Measurements from ENCODE around the gene SUGCT.

DNA sequence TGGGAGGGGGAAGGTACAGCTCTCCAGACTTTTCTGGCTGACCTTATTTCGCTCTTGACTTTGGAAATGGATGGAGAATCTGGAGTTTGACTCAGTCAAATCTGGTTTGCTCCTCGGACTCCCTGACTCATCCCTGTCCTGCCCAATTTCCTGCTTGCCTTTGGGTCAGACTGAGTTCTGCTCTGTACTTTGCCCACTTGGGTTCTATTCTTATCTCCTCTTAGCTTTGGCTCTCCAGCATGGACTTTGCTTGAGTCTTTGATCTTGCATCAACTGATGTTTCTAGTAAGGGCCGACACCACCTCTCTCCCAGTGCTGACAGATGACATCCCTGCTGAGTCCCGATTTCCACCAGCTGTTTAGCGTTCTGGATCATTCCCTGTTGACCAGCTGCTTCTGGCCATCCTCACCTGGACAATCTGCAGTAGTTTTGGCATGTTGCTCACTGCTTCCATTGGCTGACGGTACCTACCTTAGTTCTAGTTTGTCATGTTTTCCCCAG is 335.3 kb downstream of the SUGCT start:
- no peak for TF ChIP-seq ZNF396 (CRISPR knock-in tag; IDR thresholded peaks at IDR 0.05; ENCODE audit: borderline replicate concordance)
- no peak for TF ChIP-seq CTCF (IDR thresholded peaks at IDR 0.05)
- TF ChIP-seq FOXP1 (CRISPR knock-in tag; IDR thresholded peaks at IDR 0.05; ENCODE audit: borderline replicate concordance): no peak
- TF ChIP-seq GABPB1 (CRISPR knock-in tag; IDR thresholded peaks at IDR 0.05): no peak
- no peak for TF ChIP-seq USF1 (CRISPR knock-in tag; IDR thresholded peaks at IDR 0.05)
- TF ChIP-seq, protein P1, sequence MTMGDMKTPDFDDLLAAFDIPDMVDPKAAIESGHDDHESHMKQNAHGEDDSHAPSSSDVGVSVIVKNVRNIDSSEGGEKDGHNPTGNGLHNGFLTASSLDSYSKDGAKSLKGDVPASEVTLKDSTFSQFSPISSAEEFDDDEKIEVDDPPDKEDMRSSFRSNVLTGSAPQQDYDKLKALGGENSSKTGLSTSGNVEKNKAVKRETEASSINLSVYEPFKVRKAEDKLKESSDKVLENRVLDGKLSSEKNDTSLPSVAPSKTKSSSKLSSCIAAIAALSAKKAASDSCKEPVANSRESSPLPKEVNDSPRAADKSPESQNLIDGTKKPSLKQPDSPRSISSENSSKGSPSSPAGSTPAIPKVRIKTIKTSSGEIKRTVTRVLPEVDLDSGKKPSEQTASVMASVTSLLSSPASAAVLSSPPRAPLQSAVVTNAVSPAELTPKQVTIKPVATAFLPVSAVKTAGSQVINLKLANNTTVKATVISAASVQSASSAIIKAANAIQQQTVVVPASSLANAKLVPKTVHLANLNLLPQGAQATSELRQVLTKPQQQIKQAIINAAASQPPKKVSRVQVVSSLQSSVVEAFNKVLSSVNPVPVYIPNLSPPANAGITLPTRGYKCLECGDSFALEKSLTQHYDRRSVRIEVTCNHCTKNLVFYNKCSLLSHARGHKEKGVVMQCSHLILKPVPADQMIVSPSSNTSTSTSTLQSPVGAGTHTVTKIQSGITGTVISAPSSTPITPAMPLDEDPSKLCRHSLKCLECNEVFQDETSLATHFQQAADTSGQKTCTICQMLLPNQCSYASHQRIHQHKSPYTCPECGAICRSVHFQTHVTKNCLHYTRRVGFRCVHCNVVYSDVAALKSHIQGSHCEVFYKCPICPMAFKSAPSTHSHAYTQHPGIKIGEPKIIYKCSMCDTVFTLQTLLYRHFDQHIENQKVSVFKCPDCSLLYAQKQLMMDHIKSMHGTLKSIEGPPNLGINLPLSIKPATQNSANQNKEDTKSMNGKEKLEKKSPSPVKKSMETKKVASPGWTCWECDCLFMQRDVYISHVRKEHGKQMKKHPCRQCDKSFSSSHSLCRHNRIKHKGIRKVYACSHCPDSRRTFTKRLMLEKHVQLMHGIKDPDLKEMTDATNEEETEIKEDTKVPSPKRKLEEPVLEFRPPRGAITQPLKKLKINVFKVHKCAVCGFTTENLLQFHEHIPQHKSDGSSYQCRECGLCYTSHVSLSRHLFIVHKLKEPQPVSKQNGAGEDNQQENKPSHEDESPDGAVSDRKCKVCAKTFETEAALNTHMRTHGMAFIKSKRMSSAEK (CRISPR knock-in tag; IDR thresholded peaks at IDR 0.05; ENCODE audit: borderline replicate concordance): no peak
- no peak for TF ChIP-seq CREB1 (CRISPR knock-in tag; IDR thresholded peaks at IDR 0.05)
- no peak for TF ChIP-seq TEAD4 (CRISPR knock-in tag; IDR thresholded peaks at IDR 0.05)
- TF ChIP-seq ZNF423 (CRISPR knock-in tag; IDR thresholded peaks at IDR 0.05): no peak
- TF ChIP-seq ESRRA (CRISPR knock-in tag; IDR thresholded peaks at IDR 0.05; ENCODE audit: borderline replicate concordance): no peak
